ENCODE measurements around the gene GLP2R.

Gene GLP2R

DNA sequence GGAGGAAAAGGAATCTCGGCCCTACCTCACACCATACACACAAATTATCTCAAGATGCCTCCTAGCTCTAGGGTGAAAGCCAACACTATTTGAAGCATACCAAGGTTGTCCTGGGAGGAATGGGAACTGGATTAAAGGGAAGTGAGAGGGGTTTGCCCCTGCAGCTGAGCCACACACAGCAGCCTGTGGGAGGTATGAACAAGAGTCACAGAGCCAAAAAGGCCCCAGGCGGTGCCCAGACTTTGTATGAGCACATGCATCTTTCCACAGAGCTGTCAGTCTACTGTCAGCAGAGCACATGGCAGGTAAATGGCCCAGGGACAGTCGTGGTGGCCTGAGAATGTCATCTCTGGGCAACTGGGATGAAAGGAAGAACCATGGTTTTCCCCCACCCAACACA is 110.4 kb downstream of the GLP2R start:
- TF ChIP-seq, protein P1, sequence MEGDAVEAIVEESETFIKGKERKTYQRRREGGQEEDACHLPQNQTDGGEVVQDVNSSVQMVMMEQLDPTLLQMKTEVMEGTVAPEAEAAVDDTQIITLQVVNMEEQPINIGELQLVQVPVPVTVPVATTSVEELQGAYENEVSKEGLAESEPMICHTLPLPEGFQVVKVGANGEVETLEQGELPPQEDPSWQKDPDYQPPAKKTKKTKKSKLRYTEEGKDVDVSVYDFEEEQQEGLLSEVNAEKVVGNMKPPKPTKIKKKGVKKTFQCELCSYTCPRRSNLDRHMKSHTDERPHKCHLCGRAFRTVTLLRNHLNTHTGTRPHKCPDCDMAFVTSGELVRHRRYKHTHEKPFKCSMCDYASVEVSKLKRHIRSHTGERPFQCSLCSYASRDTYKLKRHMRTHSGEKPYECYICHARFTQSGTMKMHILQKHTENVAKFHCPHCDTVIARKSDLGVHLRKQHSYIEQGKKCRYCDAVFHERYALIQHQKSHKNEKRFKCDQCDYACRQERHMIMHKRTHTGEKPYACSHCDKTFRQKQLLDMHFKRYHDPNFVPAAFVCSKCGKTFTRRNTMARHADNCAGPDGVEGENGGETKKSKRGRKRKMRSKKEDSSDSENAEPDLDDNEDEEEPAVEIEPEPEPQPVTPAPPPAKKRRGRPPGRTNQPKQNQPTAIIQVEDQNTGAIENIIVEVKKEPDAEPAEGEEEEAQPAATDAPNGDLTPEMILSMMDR (IDR thresholded peaks at IDR 0.05; ENCODE audit: low read depth, low read length) = no peak
- DNase-seq (ENCODE audit: low read depth in 2 of 2) = no peak
- no peak overlapping the region for H3K4me3 ChIP-seq (replicated peaks in 1 of 2; ENCODE audit: low read depth in 2 of 2, low read length in 2 of 2)

DNA sequence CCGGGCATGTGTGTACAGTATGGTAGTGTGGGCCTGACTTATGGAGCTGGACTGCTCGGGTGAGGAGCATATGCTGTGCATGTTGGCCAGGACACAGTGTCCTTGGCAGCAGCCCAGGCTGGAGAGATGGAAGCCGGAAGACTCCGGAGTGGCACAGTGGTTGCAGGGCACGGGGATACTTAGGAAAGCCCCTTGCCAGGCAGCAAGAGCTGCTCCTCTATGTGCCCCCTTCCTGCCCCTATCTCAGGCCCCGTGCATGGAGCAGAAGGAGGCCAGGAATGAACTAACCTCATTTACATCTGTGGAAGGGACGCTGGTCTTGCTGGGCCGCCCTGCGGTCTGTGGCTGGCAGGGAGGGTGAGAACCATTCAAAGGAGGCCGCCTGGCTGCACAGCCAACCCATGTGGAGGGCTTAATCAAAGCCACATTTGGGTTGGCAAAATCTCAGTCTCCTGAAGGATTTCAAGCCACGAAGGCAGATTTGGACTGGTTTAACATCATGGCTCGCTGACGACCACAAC is 111.6 kb downstream of the GLP2R start:
- peak in 1 of 2 donors; percentile 44 for DNase-seq (ENCODE audit: low read depth in 2 of 2)
- H3K4me3 ChIP-seq (replicated peaks in 1 of 2; ENCODE audit: low read depth in 2 of 2, low read length in 2 of 2) = no peak overlapping the region
- TF ChIP-seq, protein P1 (IDR thresholded peaks at IDR 0.05; ENCODE audit: low read depth, low read length) = no peak

DNA sequence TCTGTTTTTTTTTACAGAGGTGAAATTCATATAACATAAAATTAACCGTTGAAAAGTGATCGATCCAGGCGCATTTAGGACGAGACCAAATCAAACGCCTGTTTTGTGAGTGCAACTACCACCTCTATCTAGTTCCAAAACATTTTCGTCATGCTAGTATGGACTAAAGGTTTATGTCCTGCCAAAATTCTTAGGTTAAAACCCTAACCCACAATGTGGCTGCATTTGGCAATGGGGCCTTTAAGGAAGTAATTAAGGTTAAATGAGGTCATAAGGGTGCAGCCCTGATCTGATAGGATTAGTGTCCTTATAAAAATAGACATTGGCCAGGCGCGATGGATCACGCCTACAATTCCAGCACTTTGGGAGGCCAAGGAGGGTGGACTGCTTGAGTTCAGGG is 112.2 kb downstream of the GLP2R start:
- no peak for DNase-seq (ENCODE audit: low read depth in 2 of 2)
- TF ChIP-seq, protein P1 (IDR thresholded peaks at IDR 0.05; ENCODE audit: low read depth, low read length) = no peak
- H3K4me3 ChIP-seq (replicated peaks in 1 of 2; ENCODE audit: low read depth in 2 of 2, low read length in 2 of 2) = no peak overlapping the region

DNA sequence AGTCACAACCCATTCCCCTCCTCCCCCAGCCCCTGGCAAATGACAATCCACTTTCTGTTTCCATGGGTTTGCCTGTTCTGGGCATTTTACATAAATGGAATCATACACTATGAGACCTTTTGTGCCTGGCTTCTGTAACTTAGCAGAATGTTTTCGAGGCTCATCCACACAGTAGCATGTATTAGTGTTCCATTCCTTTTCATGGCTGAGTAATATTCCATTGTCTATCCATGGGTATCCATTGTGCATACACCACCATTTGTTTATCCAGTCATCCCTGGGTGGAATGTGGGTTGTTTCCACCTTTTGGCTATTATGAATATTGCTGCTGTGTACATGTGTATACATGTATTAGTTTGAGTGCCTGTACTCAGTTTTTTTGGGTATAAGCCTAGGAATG is 113.0 kb downstream of the GLP2R start:
- TF ChIP-seq, protein P1 (IDR thresholded peaks at IDR 0.05; ENCODE audit: low read depth, low read length) = no peak
- no peak for DNase-seq (ENCODE audit: low read depth in 2 of 2)
- H3K4me3 ChIP-seq (replicated peaks in 1 of 2; ENCODE audit: low read depth in 2 of 2, low read length in 2 of 2) = no peak overlapping the region

DNA sequence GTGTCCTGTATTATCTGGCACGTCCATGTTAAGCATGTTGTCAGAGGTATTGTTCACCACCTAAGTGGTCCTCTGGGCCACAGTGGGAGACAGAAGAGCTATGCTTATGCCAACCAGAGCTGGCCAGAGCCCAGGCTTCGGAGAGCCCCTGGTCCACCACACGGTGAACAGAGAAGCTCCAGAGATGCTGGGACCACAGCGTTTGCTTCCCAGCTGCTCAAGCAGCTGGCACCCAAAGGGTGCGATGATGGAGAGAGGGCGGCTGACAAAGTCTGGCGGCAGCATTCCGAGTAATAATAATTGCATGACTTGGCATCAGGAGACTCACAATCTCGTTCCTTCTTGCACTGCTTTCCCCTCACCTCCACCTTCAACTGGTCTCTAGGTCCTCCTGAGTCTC is 115.1 kb downstream of the GLP2R start:
- no peak for DNase-seq (ENCODE audit: low read depth in 2 of 2)
- TF ChIP-seq, protein P1 (IDR thresholded peaks at IDR 0.05; ENCODE audit: low read depth, low read length) = no peak

DNA sequence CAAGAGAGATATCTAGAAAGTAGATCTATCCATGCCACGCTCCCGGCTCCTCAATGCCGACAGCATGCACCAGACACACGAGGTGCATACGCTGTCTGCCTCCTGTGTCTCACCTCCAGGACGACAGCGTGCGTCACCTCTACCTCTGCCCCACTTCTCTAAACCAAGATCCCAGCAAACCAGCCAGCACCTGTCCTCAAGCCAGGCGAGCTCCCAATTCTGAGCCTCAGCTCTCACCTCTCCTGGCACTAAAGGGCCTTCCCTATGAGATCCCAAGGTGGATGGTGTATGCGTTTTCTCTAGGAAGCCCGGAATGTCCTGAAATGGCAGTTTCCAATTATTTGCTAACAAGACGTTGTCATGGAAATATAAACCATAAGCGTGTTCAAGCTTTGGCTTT is 115.6 kb downstream of the GLP2R start:
- no peak overlapping the region for H3K4me3 ChIP-seq (replicated peaks in 1 of 2; ENCODE audit: low read depth in 2 of 2, low read length in 2 of 2)
- TF ChIP-seq, protein P1 (IDR thresholded peaks at IDR 0.05; ENCODE audit: low read depth, low read length) = no peak
- DNase-seq (ENCODE audit: low read depth in 2 of 2) = no peak

More for the DNA sequence above, 115.1 kb downstream of the GLP2R start:
- no peak overlapping the region for H3K4me3 ChIP-seq (replicated peaks in 1 of 2; ENCODE audit: low read depth in 2 of 2, low read length in 2 of 2)
